SJSA1 (cell line): Measurements from ENCODE around the gene ITPKC. TPM values are rescaled to one million over a fixed set of nuclear protein-coding genes. Genes with fewer than 3 reads are reported as not detected.
A peak's percentile ranks its signal among the peaks of the same experiment; 100 is the strongest.
"Not testable (repeated sequence)": the region's sequence is repeated elsewhere in the genome, so short reads cannot be mapped to it uniquely, and the experiment has no call there.

Source experiments
- DNase-seq, 2 experiments: peaks; one replicate each; pipeline ENCODE4 v3.0.0-alpha.2; 2015 to 2020; ENCODE audit warnings: low spot score in 2 of 2, low read depth in 1 of 2
- H3K27ac ChIP-seq: fragments of 250-450 bp; sonication (Bioruptor Pico); 2 replicates; pipeline ENCODE4 v1.5.1; 2020; ENCODE audit warnings: mild to moderate bottlenecking, moderate library complexity
- H3K27me3 ChIP-seq: fragments of 250-450 bp; sonication (Bioruptor Pico); replicated peaks from 2 replicates; pipeline ENCODE4 v1.5.1; 2020; ENCODE audit warnings: mild to moderate bottlenecking, moderate library complexity
- H3K36me3 ChIP-seq: fragments of 250-450 bp; sonication (Bioruptor Pico); 2 replicates; pipeline ENCODE4 v1.5.1; 2020; ENCODE audit warnings: mild to moderate bottlenecking
- H3K4me1 ChIP-seq: fragments of 250-450 bp; sonication (Bioruptor Pico); replicated peaks from 2 replicates; pipeline ENCODE4 v1.6.1; 2021; ENCODE audit warnings: mild to moderate bottlenecking
- H3K4me3 ChIP-seq: fragments of 250-450 bp; sonication (Bioruptor Pico); 2 replicates; pipeline ENCODE4 v1.5.1; 2020; ENCODE audit warnings: mild to moderate bottlenecking
- H3K9me3 ChIP-seq: fragments of 250-450 bp; sonication (Bioruptor Pico); replicated peaks from 2 replicates; pipeline ENCODE4 v1.5.1; 2020; ENCODE audit warnings: mild to moderate bottlenecking
- total RNA-seq: library from RNA; depleted of rRNA; stranded (reverse); fragments of >200 nt; shearing (Covaris generic); gene quantifications from 2 replicates; pipeline ENCODE4 v1.2.3, GENCODE V29; 2014; rRNA removed

ITPKC gene
- total RNA-seq, 1 experiment from 2014 or later = 5.4 TPM

DNA sequence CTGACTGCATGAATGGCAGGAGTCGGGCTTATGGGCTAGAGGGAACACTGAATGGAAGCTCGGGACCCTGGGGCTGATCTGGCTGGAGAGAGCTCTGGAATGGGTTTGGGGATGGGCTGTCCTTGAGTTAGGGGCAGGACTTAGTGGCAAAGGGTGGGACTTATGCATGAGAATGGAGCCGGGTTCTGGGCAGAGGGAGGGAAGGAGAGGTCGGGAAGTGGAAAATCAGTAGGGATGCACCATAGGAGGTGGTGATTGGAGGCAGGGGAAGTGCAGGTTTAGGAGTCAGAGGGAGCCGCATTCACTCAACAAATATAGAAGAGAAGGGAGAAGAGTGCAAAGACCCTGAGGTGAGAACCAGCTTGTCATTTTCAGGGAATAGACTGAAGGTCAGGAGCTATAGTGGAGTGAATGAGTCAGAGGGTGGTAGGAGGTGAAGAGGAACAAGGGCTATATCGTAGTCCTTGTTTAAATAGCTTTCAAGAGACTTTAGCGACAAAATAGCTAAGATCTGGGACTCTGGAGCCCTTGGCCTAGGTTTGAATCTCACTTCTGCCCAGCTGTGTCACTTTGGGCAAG lies 61.9 kb downstream of the ITPKC start:
- DNase-seq = no peak

GRCh38 chr19:40780582-40780981 lies 63.7 kb downstream of the ITPKC start:
- H3K36me3 ChIP-seq = no peaks in the 10 kb centered on the region
- peaks cover 13% of the 10 kb centered on the region for H3K4me1 ChIP-seq
- H3K9me3 ChIP-seq = no peaks in the 10 kb centered on the region
- DNase-seq = no peak
- H3K27me3 ChIP-seq = no peaks in the 10 kb centered on the region
- no peak overlapping the region for H3K27ac ChIP-seq
- H3K4me3 ChIP-seq = no peak overlapping the region

More for the DNA sequence above, 61.9 kb downstream of the ITPKC start:
- no peaks in the 10 kb centered on the region for H3K9me3 ChIP-seq
- no peak overlapping the region for H3K27ac ChIP-seq
- H3K27me3 ChIP-seq = no peaks in the 10 kb centered on the region
- H3K36me3 ChIP-seq = no peaks in the 10 kb centered on the region
- H3K4me3 ChIP-seq = peak overlapping the region; percentile 70
- H3K4me1 ChIP-seq = peaks cover 13% of the 10 kb centered on the region

DNA sequence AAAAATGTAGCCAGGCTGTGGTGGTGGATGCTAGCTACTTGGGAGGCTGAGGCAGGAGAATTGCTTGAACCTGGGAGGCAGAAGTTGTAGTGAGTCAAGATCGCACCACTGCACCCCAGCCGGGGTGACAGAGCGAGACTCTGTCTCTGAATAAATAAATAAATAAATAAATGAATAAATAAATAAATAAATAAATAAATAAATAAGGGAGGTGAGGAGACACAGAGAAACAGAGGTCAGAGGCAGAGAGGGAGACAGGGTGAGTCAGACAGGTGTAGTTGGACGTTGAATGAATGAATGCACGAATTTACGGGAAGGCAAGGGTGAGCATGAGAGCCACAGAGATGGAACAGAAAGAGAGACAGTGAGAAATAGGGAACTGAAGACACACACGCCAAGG lies 64.2 kb downstream of the ITPKC start:
- H3K36me3 ChIP-seq = no peaks in the 10 kb centered on the region
- DNase-seq = no peak
- no peak overlapping the region for H3K27ac ChIP-seq
- H3K9me3 ChIP-seq = no peaks in the 10 kb centered on the region
- H3K4me3 ChIP-seq = no peak overlapping the region
- no peaks in the 10 kb centered on the region for H3K27me3 ChIP-seq
- peaks cover 13% of the 10 kb centered on the region for H3K4me1 ChIP-seq

- H3K9me3 ChIP-seq = no peaks in the 10 kb centered on the region
- H3K27ac ChIP-seq = no peak overlapping the region
- no peaks in the 10 kb centered on the region for H3K27me3 ChIP-seq
- no peak overlapping the region for H3K4me3 ChIP-seq
- H3K4me1 ChIP-seq = peaks cover 7% of the 10 kb centered on the region
- no peak for DNase-seq
- no peaks in the 10 kb centered on the region for H3K36me3 ChIP-seq
Measured at GRCh38 chr19:40783711-40784110, 66.8 kb downstream of the ITPKC start.

GRCh38 chr19:40784146-40784545 lies 67.2 kb downstream of the ITPKC start:
- not testable (repeated sequence) for H3K4me1 ChIP-seq, H3K27me3 ChIP-seq, DNase-seq, H3K4me3 ChIP-seq, H3K9me3 ChIP-seq, H3K27ac ChIP-seq, H3K36me3 ChIP-seq

DNA sequence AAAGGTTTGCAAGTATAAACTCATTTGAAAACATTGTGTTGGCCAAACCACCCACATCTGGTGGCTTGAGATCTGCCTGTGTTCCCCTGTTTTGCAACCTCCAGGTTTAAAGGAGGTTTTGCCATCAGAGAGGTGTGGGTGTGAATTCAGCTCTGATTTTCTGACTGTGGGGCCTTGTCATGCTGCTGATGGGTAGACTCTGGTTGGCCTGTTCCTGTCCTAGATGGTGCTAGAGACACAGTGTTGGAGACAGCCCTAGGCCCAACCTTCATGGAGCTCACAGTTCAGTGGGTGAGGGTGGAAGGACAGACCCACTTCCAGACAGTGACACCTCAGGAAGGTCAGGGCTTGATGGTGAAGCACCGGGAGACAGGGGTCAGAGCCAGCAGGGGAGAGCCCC lies 68.6 kb downstream of the ITPKC start:
- Histone ChIP-seq H3K36me3 (no peaks in the 10 kb centered on the region), H3K27me3 (no peaks in the 10 kb centered on the region), H3K9me3 (no peaks in the 10 kb centered on the region), H3K4me3 (no peak overlapping the region), H3K4me1 (no peaks in the 10 kb centered on the region), H3K27ac (no peak overlapping the region)
- no peak for DNase-seq

GRCh38 chr19:40786060-40787037 lies 69.4 kb downstream of the ITPKC start:
- Histone ChIP-seq H3K4me3 (no peak overlapping the region), H3K9me3 (no peaks in the 10 kb centered on the region), H3K27me3 (no peaks in the 10 kb centered on the region), H3K27ac (no peak overlapping the region), H3K36me3 (no peaks in the 10 kb centered on the region), H3K4me1 (no peaks in the 10 kb centered on the region)
- no peak for DNase-seq

Other genes starting within 250 kb of the ITPKC start
- 16.2 and 16.4 TPM in 2 replicates for gene SHKBP1, start 140.2 kb upstream of the ITPKC start, total RNA-seq
- gene LTBP4, start 115.7 kb upstream of the ITPKC start, total RNA-seq = 16.5 and 23.7 TPM in 2 replicates
- gene NUMBL, start 26.5 kb upstream of the ITPKC start, total RNA-seq = 14.7 and 28.6 TPM in 2 replicates
- gene COQ8B, start 226 bp upstream of the ITPKC start, total RNA-seq = 29.2 and 83.7 TPM in 2 replicates
- 0.25 and 0.39 TPM in 2 replicates for gene ACTMAP, start 33.4 kb downstream of the ITPKC start, total RNA-seq
- 61.4 and 80.2 TPM in 2 replicates for gene SNRPA, start 34.1 kb downstream of the ITPKC start, total RNA-seq
- gene MIA, start 58.4 kb downstream of the ITPKC start, total RNA-seq = not detected in 2 replicates
- 21.4 and 28.5 TPM in 2 replicates for gene RAB4B, start 61.1 kb downstream of the ITPKC start, total RNA-seq
- 71.0 and 82.8 TPM in 2 replicates for gene EGLN2, start 82.1 kb downstream of the ITPKC start, total RNA-seq
- gene CYP2A6, start 133.3 kb downstream of the ITPKC start, total RNA-seq = not detected in 2 replicates
- not detected in 2 replicates for gene CYP2A7, start 165.1 kb downstream of the ITPKC start, total RNA-seq